Fibroblast of lung (primary cell): ENCODE results near the gene MAB21L2. TPM values are rescaled to one million over a fixed set of nuclear protein-coding genes. Genes with fewer than 3 reads are reported as not detected.

Source experiments
- DNase-seq, 2 donors: peaks; one replicate each; pipeline versions ENCODE4 v3.0.0 to v3.0.0-alpha.2; 2010; ENCODE audit warnings: low read depth in 2 of 2
- H2AFZ ChIP-seq: 2 replicates; pipeline ENCODE4 v1.5.1; 2012; ENCODE audit warnings: low read length, control low read depth, inconsistent platforms
- H3K27ac ChIP-seq: 2 replicates; pipeline ENCODE4 v1.5.1; 2011; ENCODE audit warnings: low read length, control low read depth; ENCODE audit not compliant: insufficient read depth
- H3K27me3 ChIP-seq: 2 replicates; pipeline ENCODE4 v1.5.1; 2011; ENCODE audit warnings: mild to moderate bottlenecking, low read length; ENCODE audit not compliant: control insufficient read depth, insufficient read depth
- H3K36me3 ChIP-seq: 2 replicates; pipeline ENCODE4 v1.5.1; 2011; ENCODE audit warnings: low read length; ENCODE audit not compliant: control insufficient read depth, insufficient read depth
- H3K4me1 ChIP-seq: 2 replicates; pipeline ENCODE4 v1.5.1; 2011; ENCODE audit warnings: low read length; ENCODE audit not compliant: control insufficient read depth, insufficient read depth; ENCODE audit errors: extremely low read depth
- H3K4me2 ChIP-seq: 2 replicates; pipeline ENCODE4 v1.5.1; 2011; ENCODE audit warnings: low read length, control low read depth; ENCODE audit not compliant: insufficient read depth; ENCODE audit errors: extremely low read depth
- H3K4me3 ChIP-seq, 4 experiments: fragments of 200-600 bp in 1 of 4; sonication (generic) in 1 of 4; replicated peaks in 1 of 4; 2 replicates each; pipeline ENCODE4 v1.5.1; 2011 to 2016; ENCODE audit warnings: low read length in 4 of 4, low read depth in 3 of 4, mild to moderate bottlenecking in 3 of 4, control low read depth in 2 of 4, inconsistent platforms in 1 of 4, mixed read lengths in 1 of 4; ENCODE audit not compliant: insufficient read depth in 1 of 4; ENCODE audit errors: control extremely low read depth in 1 of 4
- H3K79me2 ChIP-seq: 2 replicates; pipeline ENCODE4 v1.5.1; 2012; ENCODE audit warnings: mild to moderate bottlenecking, low read length, inconsistent platforms; ENCODE audit not compliant: control insufficient read depth, insufficient read depth
- H3K9ac ChIP-seq: 2 replicates; pipeline ENCODE4 v1.5.1; 2011; ENCODE audit warnings: mild to moderate bottlenecking, low read length, control low read depth; ENCODE audit not compliant: insufficient read depth
- H3K9me3 ChIP-seq: 2 replicates; pipeline ENCODE4 v1.5.1; 2012; ENCODE audit warnings: low read depth, low read length; ENCODE audit not compliant: control insufficient read depth, insufficient read depth
- H4K20me1 ChIP-seq: 2 replicates; pipeline ENCODE4 v1.5.1; 2011; ENCODE audit warnings: low read length; ENCODE audit not compliant: control insufficient read depth, insufficient read depth; ENCODE audit errors: extremely low read depth
- CTCF ChIP-seq, 2 donors: IDR thresholded peaks in 1 of 2; conservative IDR thresholded peaks in 1 of 2; 1 replicate in 1 of 2; 2 replicates in 1 of 2; pipeline ENCODE4 v1.5.1; 2011 to 2012; ENCODE audit warnings: low read length in 2 of 2, control low read depth in 1 of 2, inconsistent platforms in 1 of 2, low read depth in 1 of 2, mild to moderate bottlenecking in 1 of 2
- EZH2 ChIP-seq: IDR thresholded peaks from 2 replicates; pipeline ENCODE4 v1.5.1; 2012; ENCODE audit warnings: low read length, control low read depth, mild to moderate bottlenecking; ENCODE audit errors: missing control alignments
- polyA plus RNA-seq, 2 donors: library from polyadenylated mRNA; depleted of rRNA in 1 of 2; stranded (reverse) in 1 of 2; unstranded in 1 of 2; fragments of >200 nt; gene quantifications; 2 replicates each; pipeline ENCODE4 v1.2.1, GENCODE V29; 2011 to 2012; ENCODE audit warnings: missing spikeins in 1 of 2
- total RNA-seq: library from RNA; depleted of rRNA; stranded (reverse); fragments of >200 nt; gene quantifications from 2 replicates; pipeline ENCODE4 v1.2.1, GENCODE V29; 2014

Gene MAB21L2
- total and polyA plus RNA-seq, 2 donors (not counting 1 experiment from before 2014, with no cell fraction given), result 0.06 TPM; not detected in 1

DNA sequence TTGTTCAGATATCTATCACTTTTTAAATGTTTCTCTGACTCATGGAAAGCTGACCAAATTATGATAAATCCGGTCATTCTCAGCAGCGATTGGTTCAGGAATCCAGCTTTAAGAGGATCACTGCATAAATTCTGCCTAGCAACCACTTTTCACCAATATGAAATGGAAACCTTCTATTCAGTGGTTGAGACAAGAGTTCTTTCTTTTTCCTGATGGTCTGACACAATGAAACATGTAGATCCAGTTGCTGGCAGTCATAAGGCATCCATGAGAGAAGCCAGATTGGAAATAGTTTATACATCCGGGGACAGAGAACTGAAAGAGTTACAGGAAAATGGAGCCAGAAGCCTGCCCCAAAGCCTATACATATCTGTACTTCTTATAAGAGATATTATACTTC lies 27.2 kb downstream of the MAB21L2 start:
- no peak overlapping the region for H3K4me2 ChIP-seq
- DNase-seq, result peak in 1 of 2 donors; percentile 13
- no peak overlapping the region for H3K9ac ChIP-seq
- H3K4me1 ChIP-seq, result no peaks in the 10 kb centered on the region
- H3K27me3 ChIP-seq, result no peaks in the 10 kb centered on the region
- no peaks in the 10 kb centered on the region for H3K79me2 ChIP-seq
- no peak overlapping the region for H2AFZ ChIP-seq
- H4K20me1 ChIP-seq, result no peaks in the 10 kb centered on the region
- H3K27ac ChIP-seq, result no peak overlapping the region
- no peak overlapping the region for H3K4me3 ChIP-seq
- no peaks in the 10 kb centered on the region for H3K36me3 ChIP-seq
- no peaks in the 10 kb centered on the region for H3K9me3 ChIP-seq
- TF ChIP-seq CTCF (conservative IDR thresholded peaks at IDR 0.05 in 1 of 2, IDR thresholded peaks at IDR 0.05 in 1 of 2; ENCODE audit: low read depth in 1 of 2, low read length in 2 of 2) (no peak), EZH2 (no peak)

DNA sequence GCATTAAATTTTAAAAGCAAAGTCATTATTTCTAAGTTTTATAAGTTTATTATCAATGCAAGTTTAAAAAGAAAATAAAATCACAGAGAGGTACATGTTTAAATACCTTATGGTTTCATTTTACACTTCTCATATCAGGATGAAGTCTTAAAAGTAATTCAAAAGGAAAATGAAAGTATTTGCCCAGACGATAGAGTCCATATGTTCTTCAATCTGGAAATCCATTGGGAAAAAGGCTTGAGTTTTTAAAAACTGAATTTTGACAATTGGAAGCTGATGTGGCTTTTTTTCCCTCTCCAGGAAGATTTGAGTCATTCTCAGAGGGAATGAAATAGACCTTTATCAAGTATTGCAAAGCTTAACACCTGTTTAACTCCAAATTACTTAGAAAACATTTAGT lies 37.1 kb downstream of the MAB21L2 start:
- no peaks in the 10 kb centered on the region for H3K9me3 ChIP-seq
- no peaks in the 10 kb centered on the region for H3K36me3 ChIP-seq
- peak overlapping the region; percentile 28 for H3K4me2 ChIP-seq
- no peaks in the 10 kb centered on the region for H3K79me2 ChIP-seq
- H3K9ac ChIP-seq, result no peak overlapping the region
- TF ChIP-seq EZH2, result no peak
- no peak for TF ChIP-seq CTCF (conservative IDR thresholded peaks at IDR 0.05 in 1 of 2, IDR thresholded peaks at IDR 0.05 in 1 of 2; ENCODE audit: low read depth in 1 of 2, low read length in 2 of 2)
- H4K20me1 ChIP-seq, result no peaks in the 10 kb centered on the region
- peak overlapping the region in 2 of 4 experiments; percentile 17 to 38 for H3K4me3 ChIP-seq
- peak overlapping the region; percentile 17 for H2AFZ ChIP-seq
- peak; percentile 2 to 39 for DNase-seq
- H3K27me3 ChIP-seq, result no peaks in the 10 kb centered on the region
- H3K4me1 ChIP-seq, result no peaks in the 10 kb centered on the region
- H3K27ac ChIP-seq, result no peak overlapping the region

- no peaks in the 10 kb centered on the region for H3K4me1 ChIP-seq
- no peak for DNase-seq
- H3K4me3 ChIP-seq, result no peak overlapping the region
- TF ChIP-seq EZH2 (no peak), CTCF (conservative IDR thresholded peaks at IDR 0.05 in 1 of 2, IDR thresholded peaks at IDR 0.05 in 1 of 2; ENCODE audit: low read depth in 1 of 2, low read length in 2 of 2) (no peak)
- no peaks in the 10 kb centered on the region for H3K9me3 ChIP-seq
- H3K79me2 ChIP-seq, result no peaks in the 10 kb centered on the region
- no peak overlapping the region for H2AFZ ChIP-seq
- H3K4me2 ChIP-seq, result no peak overlapping the region
- H3K36me3 ChIP-seq, result no peaks in the 10 kb centered on the region
- no peak overlapping the region for H3K27ac ChIP-seq
- H3K27me3 ChIP-seq, result no peaks in the 10 kb centered on the region
- H4K20me1 ChIP-seq, result no peaks in the 10 kb centered on the region
- no peak overlapping the region for H3K9ac ChIP-seq
These were observed 42.1 kb downstream of the MAB21L2 start for GRCh38 chr4:150624055-150624454.
